Heart left ventricle (tissue), 16 donors: ENCODE results near the gene STH. TPM values are rescaled to one million over a fixed set of nuclear protein-coding genes. Genes with fewer than 3 reads are reported as not detected.

Source experiments
- ATAC-seq, 4 donors: fragments of 200-7000 bp; cut with Tn5 transposase; one replicate each; pipeline ENCODE4 v1.9.1; 2020 to 2022; ENCODE audit warnings: moderate library complexity in 4 of 4, mild to moderate bottlenecking in 3 of 4, moderate number of reproducible peaks in 1 of 4
- DNase-seq, 5 donors: peaks; one replicate each; pipeline ENCODE4 v3.0.0-alpha.2; 2020
- H3K27ac ChIP-seq, 12 donors: fragments of 200-600 bp; sonication (generic) in 4 of 12; one replicate each; pipeline versions ENCODE4 v1.5.0 to v1.8.0; 2016 to 2022; ENCODE audit warnings: mild to moderate bottlenecking in 2 of 12
- H3K27me3 ChIP-seq, 9 donors: fragments of 200-600 bp; sonication (generic) in 2 of 9; one replicate each; pipeline versions ENCODE4 v1.5.1 to v1.8.0; 2016 to 2022; ENCODE audit warnings: mild to moderate bottlenecking in 3 of 9
- H3K36me3 ChIP-seq, 9 donors: fragments of 200-600 bp; sonication (generic) in 2 of 9; one replicate each; pipeline versions ENCODE4 v1.5.0 to v1.8.0; 2018 to 2022; ENCODE audit warnings: mild to moderate bottlenecking in 2 of 9
- H3K4me1 ChIP-seq, 12 donors: fragments of 200-600 bp; sonication (generic) in 4 of 12; one replicate each; pipeline versions ENCODE4 v1.5.0 to v1.8.0; 2016 to 2022; ENCODE audit warnings: mild to moderate bottlenecking in 3 of 12
- H3K4me3 ChIP-seq, 12 donors: fragments of 200-600 bp; sonication (generic) in 4 of 12; one replicate each; pipeline versions ENCODE4 v1.5.0 to v1.8.0; 2017 to 2022; ENCODE audit warnings: mild to moderate bottlenecking in 9 of 12, moderate library complexity in 4 of 12
- H3K9me3 ChIP-seq, 12 donors: fragments of 200-600 bp; sonication (generic) in 4 of 12; one replicate each; pipeline versions ENCODE4 v1.5.0 to v1.8.0; 2016 to 2022; ENCODE audit warnings: mild to moderate bottlenecking in 1 of 12
- POLR2A ChIP-seq, 2 donors: fragments of 450-650 bp; IDR thresholded peaks; one replicate each; pipeline ENCODE4 v1.6.1; 2017; ENCODE audit warnings: antibody characterized with exemption in 2 of 2, mild to moderate bottlenecking in 2 of 2, moderate library complexity in 2 of 2
- WGBS, 4 donors: extraction: QIAGEN DNeasy Blood & Tissue Kit in 2 of 4; methylation state at CpG; one replicate each; pipeline versions ENCODE4 v1.1.5 to v1.1.7; 2013 to 2018; 5-methylcytosine and 5-hydroxymethylcytosine counted together
- intact Hi-C, 10 donors: fragments of 100-400 bp; cut with DNase I; formaldehyde crosslinking; loops; one replicate each; pipeline versions ENCODE4 v1.11.1 to v1.14.2; 2022
- polyA plus RNA-seq, 2 donors: library from polyadenylated mRNA; stranded (reverse); fragments of 200-250 nt; gene quantifications; one replicate each; pipeline ENCODE4 v1.2.3, GENCODE V29; 2013
- total RNA-seq, 9 donors: library from RNA; depleted of rRNA in 2 of 9; stranded (reverse); fragments of >200 nt in 2 of 9; fragmentation: NEBNext Ultra II Directional in 3 of 9; extraction: Animal tissue kit (Norgen Biotek cat#: 25700) in 3 of 9; gene quantifications; one replicate each; pipeline versions ENCODE4 v1.1.0 to v1.2.4, GENCODE V29; 2016 to 2023
- TF ChIP-seq, protein P1 (sequence below), 12 donors: fragments of 200-600 bp; sonication (generic) in 4 of 12; IDR thresholded peaks; one replicate each; pipeline versions ENCODE4 v1.5.0 to v1.8.0; 2018 to 2022; ENCODE audit warnings: antibody characterized with exemption in 12 of 12, mild to moderate bottlenecking in 5 of 12
- donor health status: ischemic (EF 13 %, LVEDD 7.1; RV severe dilation, severe dysfunction).
- donor health status: healthy with polysubstance abuse.
- donor health status: DM: no; HTN: yes; CAD: no.
- donor health status: DM: no; HTN: no; CAD: no.
- donor health status: ischemic (EF 25% LVEDD 6.9; RV normal size, moderate dysfunction).
- donor health status: ischemic (EF 25% LVEDD 5.7; RV mildly dilated, moderate dysfunction).
- donor health status: healthy.
- donor health status: DM: yes; HTN: yes; CAD: no.
- donor health status: ischemic (EF 35%, LVEDD 5.7; RV mildly dilated, moderate dysfunction).
- donor health status: nonischemic (EF 11% LVEDD 7.7; RV severe dilation, severe dysfunction).
- donor health status: DM: yes; HTN: yes; CAD: no.
- donor health status: PGD.
- donor health status: ischemic (EF 29% LVEDD 5.4; RV normal size, mild dysfunction).
- donor health status: nonischemic (EF 23%, LVEDD 6.1; RV moderate dilation, normal function).

STH gene
- total and polyA plus RNA-seq, 11 donors, result 0.56 to 1.6 TPM; not detected in 9

DNA sequence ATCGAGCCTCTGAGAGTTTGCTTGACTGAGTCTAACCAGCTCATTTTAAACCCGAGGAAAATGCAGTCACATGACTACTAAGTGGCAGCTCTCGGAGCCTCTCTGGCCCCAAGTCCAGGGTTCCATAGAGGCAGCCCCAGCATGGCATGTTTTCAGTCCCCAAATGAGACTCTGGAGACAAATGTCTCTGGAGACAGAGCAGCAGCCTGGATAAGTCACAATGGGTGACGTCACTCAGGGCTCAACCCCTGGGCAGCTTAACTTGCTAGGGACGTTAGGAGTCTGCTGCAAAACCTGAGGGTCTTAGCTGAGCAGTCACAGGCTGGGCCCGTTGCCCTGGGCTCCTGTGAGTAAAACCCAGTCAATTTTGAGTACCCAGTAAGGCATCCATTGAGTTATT lies 6.9 kb upstream of the STH start:
- Histone ChIP-seq H3K36me3 (no peaks in the 10 kb centered on the region), H3K27me3 (no peaks in the 10 kb centered on the region), H3K4me1 (no peaks in the 10 kb centered on the region), H3K9me3 (no peaks in the 10 kb centered on the region), H3K27ac (no peak overlapping the region), H3K4me3 (no peak overlapping the region)
- intact Hi-C loops, result no loop called here
- TF ChIP-seq POLR2A (IDR thresholded peaks at IDR 0.05), result no peak
- TF ChIP-seq, protein P1, sequence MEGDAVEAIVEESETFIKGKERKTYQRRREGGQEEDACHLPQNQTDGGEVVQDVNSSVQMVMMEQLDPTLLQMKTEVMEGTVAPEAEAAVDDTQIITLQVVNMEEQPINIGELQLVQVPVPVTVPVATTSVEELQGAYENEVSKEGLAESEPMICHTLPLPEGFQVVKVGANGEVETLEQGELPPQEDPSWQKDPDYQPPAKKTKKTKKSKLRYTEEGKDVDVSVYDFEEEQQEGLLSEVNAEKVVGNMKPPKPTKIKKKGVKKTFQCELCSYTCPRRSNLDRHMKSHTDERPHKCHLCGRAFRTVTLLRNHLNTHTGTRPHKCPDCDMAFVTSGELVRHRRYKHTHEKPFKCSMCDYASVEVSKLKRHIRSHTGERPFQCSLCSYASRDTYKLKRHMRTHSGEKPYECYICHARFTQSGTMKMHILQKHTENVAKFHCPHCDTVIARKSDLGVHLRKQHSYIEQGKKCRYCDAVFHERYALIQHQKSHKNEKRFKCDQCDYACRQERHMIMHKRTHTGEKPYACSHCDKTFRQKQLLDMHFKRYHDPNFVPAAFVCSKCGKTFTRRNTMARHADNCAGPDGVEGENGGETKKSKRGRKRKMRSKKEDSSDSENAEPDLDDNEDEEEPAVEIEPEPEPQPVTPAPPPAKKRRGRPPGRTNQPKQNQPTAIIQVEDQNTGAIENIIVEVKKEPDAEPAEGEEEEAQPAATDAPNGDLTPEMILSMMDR (IDR thresholded peaks at IDR 0.05), result no peak
- no peak for DNase-seq
- no peak for ATAC-seq
- 58 to 71% (median 65%) methylated on average over 4 to 6 of the region's 6 CpGs for WGBS, 4 donors

DNA sequence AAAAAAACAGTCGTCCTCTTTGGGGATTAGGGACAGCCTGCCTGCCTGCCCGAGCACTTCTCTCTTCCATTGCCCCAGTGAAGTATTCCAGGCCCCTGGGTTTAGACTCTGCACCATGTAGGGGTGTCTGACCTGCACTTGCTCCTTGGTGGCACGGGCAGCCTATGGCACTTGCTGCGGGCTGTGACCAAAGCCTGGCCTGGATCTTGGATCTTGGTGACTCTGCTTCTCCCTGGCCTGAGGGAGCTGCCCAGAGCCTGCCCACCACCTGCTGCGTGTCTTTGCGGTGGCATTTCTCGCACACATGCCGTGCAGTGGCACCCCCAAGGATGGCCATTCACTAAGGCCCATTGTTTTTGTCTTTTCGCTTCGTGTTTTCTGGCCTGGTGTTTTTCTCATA lies 6.1 kb upstream of the STH start:
- no peaks in the 10 kb centered on the region for H3K27me3 ChIP-seq
- TF ChIP-seq, protein P1 (IDR thresholded peaks at IDR 0.05), result no peak
- no peak for TF ChIP-seq POLR2A (IDR thresholded peaks at IDR 0.05)
- ATAC-seq, result no peak

DNA sequence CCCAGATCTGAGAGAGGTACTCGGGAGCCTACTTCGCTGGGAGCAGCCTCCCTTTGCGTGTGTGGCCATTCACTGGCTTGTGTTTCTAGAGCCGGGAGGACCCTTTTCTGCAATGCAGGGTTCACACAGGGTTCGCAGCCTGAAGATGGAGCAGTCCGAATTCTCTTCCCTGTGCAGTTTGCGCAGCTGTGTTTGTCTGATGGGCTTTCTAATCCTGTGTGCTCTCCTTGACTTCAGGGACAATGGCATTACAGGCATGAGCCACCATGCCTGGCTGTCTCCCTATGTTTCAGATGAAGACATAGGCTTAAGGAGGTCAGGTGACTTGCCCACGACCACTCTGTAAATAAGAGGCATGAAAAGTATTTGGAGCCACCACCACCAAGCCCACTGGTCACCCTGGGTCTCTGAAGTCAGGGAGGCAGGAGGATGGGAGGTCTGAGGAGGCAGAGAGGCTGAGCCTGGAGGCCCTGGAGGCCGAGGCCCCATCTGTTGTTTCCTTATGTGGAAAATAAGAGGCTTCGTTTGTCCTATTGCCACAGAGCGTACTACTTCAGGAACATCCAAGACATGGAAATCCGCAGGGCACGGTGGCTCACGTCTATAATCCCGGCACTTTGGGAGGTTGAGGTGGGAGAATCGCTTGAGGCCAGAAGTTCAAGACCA lies 5.0 kb upstream of the STH start:
- Histone ChIP-seq H3K9me3 (no peaks in the 10 kb centered on the region), H3K4me1 (no peaks in the 10 kb centered on the region), H3K36me3 (no peaks in the 10 kb centered on the region), H3K4me3 (no peak overlapping the region), H3K27me3 (no peaks in the 10 kb centered on the region), H3K27ac (no peak overlapping the region)
- TF ChIP-seq, protein P1 (IDR thresholded peaks at IDR 0.05), result no peak
- intact Hi-C loops, result no loop called here
- DNase-seq (peak in 1 of 5 donors; percentile 3), ATAC-seq (no peak)
- 88 to 90% (median 89%) methylated on average over 16 of the region's 16 CpGs for WGBS, 4 donors

More for the DNA sequence above, 6.1 kb upstream of the STH start:
- no peaks in the 10 kb centered on the region for H3K36me3 ChIP-seq
- intact Hi-C loops, result no loop called here
- 81 to 82% (median 81%) methylated on average over 10 of the region's 10 CpGs for WGBS, 4 donors
- no peaks in the 10 kb centered on the region for H3K9me3 ChIP-seq
- DNase-seq, result no peak
- H3K4me1 ChIP-seq, result no peaks in the 10 kb centered on the region
- no peak overlapping the region for H3K4me3 ChIP-seq
- no peak overlapping the region for H3K27ac ChIP-seq

DNA sequence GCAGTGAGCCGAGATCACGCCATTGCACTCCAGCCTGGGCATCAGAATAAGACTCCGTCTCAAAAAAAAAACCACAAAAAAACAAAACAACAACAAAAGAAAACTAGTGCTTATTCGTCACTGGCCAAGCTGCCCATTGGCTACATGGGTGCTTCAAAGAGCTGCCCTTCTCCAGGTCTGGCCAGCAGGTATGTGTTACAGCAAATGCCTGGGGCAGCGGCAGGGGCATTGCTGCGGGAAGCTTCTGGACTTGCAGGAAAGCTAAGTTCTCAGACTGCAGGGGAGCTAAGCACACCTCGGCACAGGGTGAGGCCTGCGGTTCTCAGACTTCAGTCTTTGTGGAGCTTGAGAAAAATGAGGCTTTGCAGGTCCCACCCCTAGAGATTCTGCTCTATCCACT lies 4.1 kb upstream of the STH start:
- H3K4me1 ChIP-seq, result no peaks in the 10 kb centered on the region
- no peaks in the 10 kb centered on the region for H3K36me3 ChIP-seq
- 93 to 95% (median 93%) methylated on average over 8 of the region's 8 CpGs for WGBS, 4 donors
- TF ChIP-seq POLR2A (IDR thresholded peaks at IDR 0.05), result no peak
- H3K27ac ChIP-seq, result no peak overlapping the region
- ATAC-seq, result no peak
- intact Hi-C loops, result no loop called here
- no peak overlapping the region for H3K4me3 ChIP-seq
- peak in 1 of 5 donors; percentile 47 for DNase-seq
- H3K9me3 ChIP-seq, result no peaks in the 10 kb centered on the region
- H3K27me3 ChIP-seq, result no peaks in the 10 kb centered on the region
